Tibial artery (tissue), 4 donors: ENCODE data around the gene CRYBG1.

ENCODE experiments used
- DNase-seq, 2 donors: peaks; one replicate each; pipeline ENCODE4 v3.0.0-alpha.2; 2019
- H3K27ac ChIP-seq, 2 donors: fragments of 200-600 bp; sonication (generic) in 1 of 2; 1 replicate in 1 of 2; 2 replicates in 1 of 2; pipeline ENCODE4 v1.5.1; 2018 to 2019; ENCODE audit warnings: mild to moderate bottlenecking in 1 of 2
- H3K27me3 ChIP-seq, 2 donors: fragments of 200-600 bp; sonication (generic) in 1 of 2; one replicate each; pipeline versions ENCODE4 v1.5.1 to v1.6.0; 2016 to 2019
- H3K36me3 ChIP-seq, 3 donors: fragments of 200-600 bp; sonication (generic) in 2 of 3; one replicate each; pipeline ENCODE4 v1.5.1; 2016 to 2019; ENCODE audit warnings: mild to moderate bottlenecking in 2 of 3
- H3K4me1 ChIP-seq, 4 donors: fragments of 200-600 bp; sonication (generic) in 2 of 4; 1 replicate in 3 of 4; 2 replicates in 1 of 4; pipeline ENCODE4 v1.5.1; 2016 to 2019
- H3K4me3 ChIP-seq, 2 donors: fragments of 200-600 bp; sonication (generic) in 1 of 2; 1 replicate in 1 of 2; 2 replicates in 1 of 2; pipeline ENCODE4 v1.5.1; 2018 to 2019; ENCODE audit warnings: mild to moderate bottlenecking in 2 of 2
- H3K9me3 ChIP-seq, 3 donors: fragments of 200-600 bp; sonication (generic) in 1 of 3; one replicate each; pipeline ENCODE4 v1.5.1; 2016 to 2019
- intact Hi-C: fragments of 100-400 bp; cut with DNase I; formaldehyde crosslinking; loops from one replicate; pipeline ENCODE4 v1.15.0; 2023; ENCODE audit warnings: low total_unique reads
- TF ChIP-seq, protein P1 (sequence below), 2 experiments: fragments of 200-600 bp in 1 of 2; fragments of 450-650 bp in 1 of 2; IDR thresholded peaks; one replicate each; pipeline ENCODE4 v1.5.1; 2017 to 2019; ENCODE audit warnings: antibody characterized with exemption in 2 of 2, mild to moderate bottlenecking in 1 of 2, moderate library complexity in 1 of 2

CRYBG1 gene

DNA sequence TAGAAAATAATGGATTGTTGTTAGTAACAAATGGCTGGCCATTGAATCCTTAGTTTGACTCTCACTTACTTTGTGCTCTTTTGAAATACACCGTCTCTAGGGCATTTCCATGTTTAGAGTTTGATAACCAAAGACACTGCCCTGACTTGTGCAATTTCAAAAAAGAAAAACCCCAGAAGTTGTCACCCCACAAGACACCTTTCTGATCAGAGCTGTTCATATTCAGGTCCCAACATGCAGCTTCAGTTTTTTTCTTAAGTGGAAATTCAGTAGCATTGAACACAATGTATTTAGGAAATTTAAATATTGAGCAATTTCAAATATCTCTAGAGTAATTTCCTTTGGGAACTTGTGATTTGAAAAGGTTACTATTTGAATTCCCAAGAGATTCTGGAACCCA lies 19.4 kb downstream of the CRYBG1 start:
- Histone ChIP-seq H3K9me3 (no peaks in the 10 kb centered on the region), H3K4me3 (no peak overlapping the region), H3K4me1 (no peaks in the 10 kb centered on the region), H3K36me3 (no peaks in the 10 kb centered on the region), H3K27ac (no peak overlapping the region), H3K27me3 (no peaks in the 10 kb centered on the region)
- intact Hi-C loops = no loop called here
- TF ChIP-seq, protein P1, sequence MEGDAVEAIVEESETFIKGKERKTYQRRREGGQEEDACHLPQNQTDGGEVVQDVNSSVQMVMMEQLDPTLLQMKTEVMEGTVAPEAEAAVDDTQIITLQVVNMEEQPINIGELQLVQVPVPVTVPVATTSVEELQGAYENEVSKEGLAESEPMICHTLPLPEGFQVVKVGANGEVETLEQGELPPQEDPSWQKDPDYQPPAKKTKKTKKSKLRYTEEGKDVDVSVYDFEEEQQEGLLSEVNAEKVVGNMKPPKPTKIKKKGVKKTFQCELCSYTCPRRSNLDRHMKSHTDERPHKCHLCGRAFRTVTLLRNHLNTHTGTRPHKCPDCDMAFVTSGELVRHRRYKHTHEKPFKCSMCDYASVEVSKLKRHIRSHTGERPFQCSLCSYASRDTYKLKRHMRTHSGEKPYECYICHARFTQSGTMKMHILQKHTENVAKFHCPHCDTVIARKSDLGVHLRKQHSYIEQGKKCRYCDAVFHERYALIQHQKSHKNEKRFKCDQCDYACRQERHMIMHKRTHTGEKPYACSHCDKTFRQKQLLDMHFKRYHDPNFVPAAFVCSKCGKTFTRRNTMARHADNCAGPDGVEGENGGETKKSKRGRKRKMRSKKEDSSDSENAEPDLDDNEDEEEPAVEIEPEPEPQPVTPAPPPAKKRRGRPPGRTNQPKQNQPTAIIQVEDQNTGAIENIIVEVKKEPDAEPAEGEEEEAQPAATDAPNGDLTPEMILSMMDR (IDR thresholded peaks at IDR 0.05) = no peak
- no peak for DNase-seq

DNA sequence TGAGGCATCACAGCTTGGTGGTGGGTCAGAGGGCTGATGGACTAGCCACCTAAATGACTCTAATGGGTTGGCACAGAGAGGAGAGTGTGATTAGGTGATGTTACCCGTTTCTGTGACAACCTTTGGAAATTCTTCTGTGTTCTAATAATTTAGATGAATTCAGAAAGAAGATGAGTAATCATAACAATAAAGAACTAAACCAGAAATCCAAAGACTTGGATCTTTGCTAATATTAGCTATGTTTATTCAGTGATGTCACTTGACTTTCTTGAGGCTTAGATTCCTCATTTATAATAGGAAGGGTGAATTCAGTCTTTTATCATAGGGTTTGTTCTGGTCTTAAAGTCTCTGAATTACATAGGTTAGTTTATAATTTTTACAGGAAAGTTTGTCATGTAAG lies 19.9 kb downstream of the CRYBG1 start:
- TF ChIP-seq, protein P1 (IDR thresholded peaks at IDR 0.05) = no peak
- Histone ChIP-seq H3K9me3 (no peaks in the 10 kb centered on the region), H3K4me1 (no peaks in the 10 kb centered on the region), H3K4me3 (no peak overlapping the region), H3K36me3 (no peaks in the 10 kb centered on the region), H3K27ac (no peak overlapping the region), H3K27me3 (no peaks in the 10 kb centered on the region)
- intact Hi-C loops = no loop called here
- DNase-seq = no peak

DNA sequence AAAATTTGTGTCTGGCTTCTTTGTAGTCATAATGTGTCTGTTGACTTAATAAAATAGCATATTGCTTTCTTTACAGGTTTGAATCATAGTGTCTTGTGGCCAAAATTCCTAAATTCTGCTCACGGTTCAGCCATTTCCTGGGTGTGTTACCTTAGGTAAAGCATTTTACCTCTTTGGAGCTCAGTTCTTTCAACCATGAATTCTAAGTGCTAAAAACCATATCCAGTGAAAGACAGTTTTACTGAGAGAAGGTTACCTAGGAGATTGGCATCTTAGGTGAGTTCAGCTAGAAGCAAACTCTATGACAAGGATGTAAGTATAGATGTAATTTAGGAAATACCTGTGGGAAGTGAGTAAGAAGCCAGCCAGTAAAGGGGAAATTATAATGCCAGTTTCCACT lies 20.7 kb downstream of the CRYBG1 start:
- TF ChIP-seq, protein P1 (IDR thresholded peaks at IDR 0.05) = no peak
- H3K27ac ChIP-seq = no peak overlapping the region
- H3K27me3 ChIP-seq = no peaks in the 10 kb centered on the region
- H3K36me3 ChIP-seq = no peaks in the 10 kb centered on the region
- no peaks in the 10 kb centered on the region for H3K9me3 ChIP-seq
- no peak overlapping the region for H3K4me3 ChIP-seq
- intact Hi-C loops = no loop called here
- no peaks in the 10 kb centered on the region for H3K4me1 ChIP-seq
- no peak for DNase-seq

DNA sequence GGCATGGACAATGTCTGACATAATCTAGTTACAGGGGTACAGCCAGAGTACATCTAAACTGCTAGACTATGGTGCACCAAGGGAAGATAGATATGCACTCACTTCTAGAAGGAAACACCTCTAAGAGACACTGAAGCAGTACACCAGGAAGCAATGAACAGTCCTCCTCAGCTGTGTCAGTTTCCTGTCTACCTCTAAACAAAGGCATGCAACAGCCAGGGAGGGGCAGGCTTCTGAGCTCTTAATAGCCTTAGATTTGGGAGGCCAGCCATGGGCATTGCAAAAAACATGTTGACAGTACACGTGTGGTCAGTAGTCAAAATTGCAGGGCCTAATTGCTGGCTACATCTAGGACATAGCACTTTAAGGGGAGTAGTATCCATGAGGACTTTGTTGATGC lies 21.4 kb downstream of the CRYBG1 start:
- H3K4me1 ChIP-seq = no peaks in the 10 kb centered on the region
- no peak for DNase-seq
- TF ChIP-seq, protein P1 (IDR thresholded peaks at IDR 0.05) = no peak
- H3K27ac ChIP-seq = no peak overlapping the region
- no peaks in the 10 kb centered on the region for H3K9me3 ChIP-seq
- H3K27me3 ChIP-seq = no peaks in the 10 kb centered on the region
- H3K4me3 ChIP-seq = no peak overlapping the region
- H3K36me3 ChIP-seq = no peaks in the 10 kb centered on the region
- intact Hi-C loops = no loop called here

DNA sequence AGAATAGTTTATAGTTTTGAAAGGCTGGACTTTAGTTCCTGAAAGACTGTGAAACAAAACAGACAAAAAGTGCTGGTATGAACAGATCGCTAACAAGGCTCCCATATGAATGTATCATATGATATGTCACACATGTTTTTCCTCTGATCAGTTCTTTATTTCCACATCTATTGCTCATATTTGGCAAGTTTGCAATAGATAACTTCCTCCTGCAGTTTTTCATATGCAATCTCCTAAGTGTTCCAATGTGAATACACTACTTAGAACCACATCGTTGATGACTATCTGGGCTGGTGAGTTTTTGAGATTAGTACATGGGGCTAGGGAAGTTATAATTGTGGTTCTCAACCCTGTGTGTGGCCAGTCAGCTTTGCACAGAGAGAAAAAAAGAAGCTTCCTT lies 23.1 kb downstream of the CRYBG1 start:
- no peak for DNase-seq
- no peak overlapping the region for H3K4me3 ChIP-seq
- no peaks in the 10 kb centered on the region for H3K9me3 ChIP-seq
- H3K27me3 ChIP-seq = no peaks in the 10 kb centered on the region
- H3K4me1 ChIP-seq = no peaks in the 10 kb centered on the region
- TF ChIP-seq, protein P1 (IDR thresholded peaks at IDR 0.05) = no peak
- intact Hi-C loops = no loop called here
- H3K27ac ChIP-seq = no peak overlapping the region
- no peaks in the 10 kb centered on the region for H3K36me3 ChIP-seq

DNA sequence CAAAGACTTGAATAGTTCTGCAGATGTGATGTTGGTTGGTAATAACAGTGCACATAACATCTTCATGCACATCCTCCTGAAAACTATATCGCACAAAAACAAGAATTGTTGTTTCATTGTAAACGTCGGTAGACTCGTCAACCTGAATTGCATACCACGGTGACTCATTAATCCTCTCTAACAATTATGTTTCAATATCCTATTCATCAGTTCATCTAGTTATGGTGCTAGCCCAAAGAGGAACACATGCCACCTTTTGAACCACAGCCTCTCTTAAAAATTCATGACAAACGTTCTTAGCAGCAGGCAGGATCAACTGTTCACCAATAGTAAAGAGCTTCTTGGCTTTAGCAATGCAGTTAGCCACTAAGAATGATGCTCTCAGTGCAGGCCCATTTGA lies 25.0 kb downstream of the CRYBG1 start:
- H3K4me1 ChIP-seq = no peaks in the 10 kb centered on the region
- no peaks in the 10 kb centered on the region for H3K27me3 ChIP-seq
- intact Hi-C loops = no loop called here
- no peak for DNase-seq
- H3K36me3 ChIP-seq = no peaks in the 10 kb centered on the region
- TF ChIP-seq, protein P1 (IDR thresholded peaks at IDR 0.05) = no peak
- H3K9me3 ChIP-seq = no peaks in the 10 kb centered on the region
- no peak overlapping the region for H3K27ac ChIP-seq
- no peak overlapping the region for H3K4me3 ChIP-seq
